A673 (cell line): Measurements from ENCODE around the gene RGS6.

Experiments used
- EZH2 ChIP-seq: fragments of 200-600 bp; sonication (generic); IDR thresholded peaks from 2 replicates; pipeline ENCODE4 v1.6.1; 2017; ENCODE audit warnings: borderline replicate concordance, low read depth, mild to moderate bottlenecking, mixed read lengths, antibody characterized with exemption, low read length; ENCODE audit not compliant: poor library complexity, severe bottlenecking
- TF ChIP-seq, protein P1 (sequence below): fragments of 300-800, 200-600 bp; sonication (generic); conservative IDR thresholded peaks from 2 replicates; pipeline ENCODE4 v1.5.1; 2017; ENCODE audit warnings: low read depth, mild to moderate bottlenecking, antibody characterized with exemption, low read length, moderate library complexity, mixed read lengths

DNA sequence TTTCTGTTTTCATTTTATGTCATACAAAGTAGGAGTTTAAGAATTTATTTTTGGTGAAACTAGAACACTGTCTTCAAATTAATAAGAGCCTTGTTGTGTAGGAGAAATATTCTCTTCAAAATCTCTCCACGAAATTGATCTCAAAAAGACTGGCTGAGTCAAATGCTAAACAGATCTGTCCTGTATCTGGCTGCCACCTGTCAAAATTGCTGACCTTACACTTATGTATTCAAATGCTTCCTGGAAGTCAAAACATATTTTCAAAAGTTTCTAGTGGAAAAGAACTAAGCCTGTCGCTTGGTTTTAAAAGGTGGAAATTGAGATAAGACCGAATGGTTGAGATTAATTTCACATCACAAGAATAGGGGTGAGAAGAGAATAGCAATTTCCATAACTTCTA, 121.4 kb downstream of the RGS6 start:
- TF ChIP-seq, protein P1, sequence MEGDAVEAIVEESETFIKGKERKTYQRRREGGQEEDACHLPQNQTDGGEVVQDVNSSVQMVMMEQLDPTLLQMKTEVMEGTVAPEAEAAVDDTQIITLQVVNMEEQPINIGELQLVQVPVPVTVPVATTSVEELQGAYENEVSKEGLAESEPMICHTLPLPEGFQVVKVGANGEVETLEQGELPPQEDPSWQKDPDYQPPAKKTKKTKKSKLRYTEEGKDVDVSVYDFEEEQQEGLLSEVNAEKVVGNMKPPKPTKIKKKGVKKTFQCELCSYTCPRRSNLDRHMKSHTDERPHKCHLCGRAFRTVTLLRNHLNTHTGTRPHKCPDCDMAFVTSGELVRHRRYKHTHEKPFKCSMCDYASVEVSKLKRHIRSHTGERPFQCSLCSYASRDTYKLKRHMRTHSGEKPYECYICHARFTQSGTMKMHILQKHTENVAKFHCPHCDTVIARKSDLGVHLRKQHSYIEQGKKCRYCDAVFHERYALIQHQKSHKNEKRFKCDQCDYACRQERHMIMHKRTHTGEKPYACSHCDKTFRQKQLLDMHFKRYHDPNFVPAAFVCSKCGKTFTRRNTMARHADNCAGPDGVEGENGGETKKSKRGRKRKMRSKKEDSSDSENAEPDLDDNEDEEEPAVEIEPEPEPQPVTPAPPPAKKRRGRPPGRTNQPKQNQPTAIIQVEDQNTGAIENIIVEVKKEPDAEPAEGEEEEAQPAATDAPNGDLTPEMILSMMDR: no peak
- no peak for TF ChIP-seq EZH2
